Fibroblast of lung (primary cell): ENCODE data around the gene FARP1. TPM values are rescaled to one million over a fixed set of nuclear protein-coding genes. Genes with fewer than 3 reads are reported as not detected.
A peak's percentile ranks its signal among the peaks of the same experiment; 100 is the strongest.

ENCODE experiments used
- DNase-seq, 2 donors: peaks; one replicate each; pipeline versions ENCODE4 v3.0.0 to v3.0.0-alpha.2; 2010; ENCODE audit warnings: low read depth in 2 of 2
- H2AFZ ChIP-seq: 2 replicates; pipeline ENCODE4 v1.5.1; 2012; ENCODE audit warnings: low read length, control low read depth, inconsistent platforms
- H3K27ac ChIP-seq: 2 replicates; pipeline ENCODE4 v1.5.1; 2011; ENCODE audit warnings: low read length, control low read depth; ENCODE audit not compliant: insufficient read depth
- H3K27me3 ChIP-seq: 2 replicates; pipeline ENCODE4 v1.5.1; 2011; ENCODE audit warnings: mild to moderate bottlenecking, low read length; ENCODE audit not compliant: control insufficient read depth, insufficient read depth
- H3K36me3 ChIP-seq: 2 replicates; pipeline ENCODE4 v1.5.1; 2011; ENCODE audit warnings: low read length; ENCODE audit not compliant: control insufficient read depth, insufficient read depth
- H3K4me1 ChIP-seq: 2 replicates; pipeline ENCODE4 v1.5.1; 2011; ENCODE audit warnings: low read length; ENCODE audit not compliant: control insufficient read depth, insufficient read depth; ENCODE audit errors: extremely low read depth
- H3K4me2 ChIP-seq: 2 replicates; pipeline ENCODE4 v1.5.1; 2011; ENCODE audit warnings: low read length, control low read depth; ENCODE audit not compliant: insufficient read depth; ENCODE audit errors: extremely low read depth
- H3K4me3 ChIP-seq, 4 experiments: fragments of 200-600 bp in 1 of 4; sonication (generic) in 1 of 4; replicated peaks in 1 of 4; 2 replicates each; pipeline ENCODE4 v1.5.1; 2011 to 2016; ENCODE audit warnings: low read length in 4 of 4, low read depth in 3 of 4, mild to moderate bottlenecking in 3 of 4, control low read depth in 2 of 4, inconsistent platforms in 1 of 4, mixed read lengths in 1 of 4; ENCODE audit not compliant: insufficient read depth in 1 of 4; ENCODE audit errors: control extremely low read depth in 1 of 4
- H3K79me2 ChIP-seq: 2 replicates; pipeline ENCODE4 v1.5.1; 2012; ENCODE audit warnings: mild to moderate bottlenecking, low read length, inconsistent platforms; ENCODE audit not compliant: control insufficient read depth, insufficient read depth
- H3K9ac ChIP-seq: 2 replicates; pipeline ENCODE4 v1.5.1; 2011; ENCODE audit warnings: mild to moderate bottlenecking, low read length, control low read depth; ENCODE audit not compliant: insufficient read depth
- H3K9me3 ChIP-seq: 2 replicates; pipeline ENCODE4 v1.5.1; 2012; ENCODE audit warnings: low read depth, low read length; ENCODE audit not compliant: control insufficient read depth, insufficient read depth
- H4K20me1 ChIP-seq: 2 replicates; pipeline ENCODE4 v1.5.1; 2011; ENCODE audit warnings: low read length; ENCODE audit not compliant: control insufficient read depth, insufficient read depth; ENCODE audit errors: extremely low read depth
- EZH2 ChIP-seq: IDR thresholded peaks from 2 replicates; pipeline ENCODE4 v1.5.1; 2012; ENCODE audit warnings: low read length, control low read depth, mild to moderate bottlenecking; ENCODE audit errors: missing control alignments
- polyA plus RNA-seq, 2 donors: library from polyadenylated mRNA; depleted of rRNA in 1 of 2; stranded (reverse) in 1 of 2; unstranded in 1 of 2; fragments of >200 nt; gene quantifications; 2 replicates each; pipeline ENCODE4 v1.2.1, GENCODE V29; 2011 to 2012; ENCODE audit warnings: missing spikeins in 1 of 2
- total RNA-seq: library from RNA; depleted of rRNA; stranded (reverse); fragments of >200 nt; gene quantifications from 2 replicates; pipeline ENCODE4 v1.2.1, GENCODE V29; 2014
- TF ChIP-seq, protein P1 (sequence below), 2 donors: IDR thresholded peaks in 1 of 2; conservative IDR thresholded peaks in 1 of 2; 1 replicate in 1 of 2; 2 replicates in 1 of 2; pipeline ENCODE4 v1.5.1; 2011 to 2012; ENCODE audit warnings: low read length in 2 of 2, control low read depth in 1 of 2, inconsistent platforms in 1 of 2, low read depth in 1 of 2, mild to moderate bottlenecking in 1 of 2

The FARP1 gene
- total and polyA plus RNA-seq, 2 donors (not counting 1 experiment from before 2014, with no cell fraction given) = 50.9 to 199 TPM

DNA sequence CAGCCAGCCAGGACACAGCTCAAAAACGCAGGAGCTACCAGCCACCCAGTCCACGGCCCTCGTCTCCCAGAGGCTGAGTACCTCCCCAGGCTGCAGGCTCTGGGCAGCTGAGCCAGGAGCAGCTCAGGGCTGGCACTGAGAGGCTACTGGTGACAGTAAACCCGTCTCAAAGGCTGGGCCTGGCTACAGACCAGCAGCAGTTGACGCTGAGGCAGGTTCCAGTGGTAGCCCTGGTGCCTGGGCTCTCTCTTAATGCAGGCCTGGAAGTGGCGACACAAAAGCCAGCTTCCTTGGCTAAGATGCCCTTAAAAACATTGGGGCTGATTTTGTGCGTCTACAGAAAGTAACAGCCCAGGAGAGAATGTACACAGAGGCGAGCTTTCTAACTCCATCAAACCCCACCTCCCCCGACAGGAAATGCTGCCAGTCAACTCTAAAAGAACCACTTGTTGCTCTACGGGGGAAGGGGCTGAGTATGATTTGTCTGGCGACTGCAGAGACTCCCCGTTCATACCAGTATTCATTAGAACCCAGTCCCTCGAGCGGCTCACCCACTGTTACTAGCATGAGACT lies 307.7 kb downstream of the FARP1 start:
- Histone ChIP-seq H3K9ac (no peak overlapping the region), H3K4me3 (no peak overlapping the region), H3K27ac (peak overlapping the region; percentile 35), H2AFZ (no peak overlapping the region), H3K9me3 (no peaks in the 10 kb centered on the region), H3K36me3 (peaks cover 19% of the 10 kb centered on the region), H4K20me1 (no peaks in the 10 kb centered on the region), H3K27me3 (no peaks in the 10 kb centered on the region), H3K79me2 (peaks cover 3% of the 10 kb centered on the region), H3K4me1 (peaks cover 12% of the 10 kb centered on the region), H3K4me2 (no peak overlapping the region)
- no peak for TF ChIP-seq EZH2
- TF ChIP-seq, protein P1, sequence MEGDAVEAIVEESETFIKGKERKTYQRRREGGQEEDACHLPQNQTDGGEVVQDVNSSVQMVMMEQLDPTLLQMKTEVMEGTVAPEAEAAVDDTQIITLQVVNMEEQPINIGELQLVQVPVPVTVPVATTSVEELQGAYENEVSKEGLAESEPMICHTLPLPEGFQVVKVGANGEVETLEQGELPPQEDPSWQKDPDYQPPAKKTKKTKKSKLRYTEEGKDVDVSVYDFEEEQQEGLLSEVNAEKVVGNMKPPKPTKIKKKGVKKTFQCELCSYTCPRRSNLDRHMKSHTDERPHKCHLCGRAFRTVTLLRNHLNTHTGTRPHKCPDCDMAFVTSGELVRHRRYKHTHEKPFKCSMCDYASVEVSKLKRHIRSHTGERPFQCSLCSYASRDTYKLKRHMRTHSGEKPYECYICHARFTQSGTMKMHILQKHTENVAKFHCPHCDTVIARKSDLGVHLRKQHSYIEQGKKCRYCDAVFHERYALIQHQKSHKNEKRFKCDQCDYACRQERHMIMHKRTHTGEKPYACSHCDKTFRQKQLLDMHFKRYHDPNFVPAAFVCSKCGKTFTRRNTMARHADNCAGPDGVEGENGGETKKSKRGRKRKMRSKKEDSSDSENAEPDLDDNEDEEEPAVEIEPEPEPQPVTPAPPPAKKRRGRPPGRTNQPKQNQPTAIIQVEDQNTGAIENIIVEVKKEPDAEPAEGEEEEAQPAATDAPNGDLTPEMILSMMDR (conservative IDR thresholded peaks at IDR 0.05 in 1 of 2, IDR thresholded peaks at IDR 0.05 in 1 of 2; ENCODE audit: low read depth in 1 of 2, low read length in 2 of 2) = no peak
- DNase-seq = peak in 1 of 2 donors; percentile 32

DNA sequence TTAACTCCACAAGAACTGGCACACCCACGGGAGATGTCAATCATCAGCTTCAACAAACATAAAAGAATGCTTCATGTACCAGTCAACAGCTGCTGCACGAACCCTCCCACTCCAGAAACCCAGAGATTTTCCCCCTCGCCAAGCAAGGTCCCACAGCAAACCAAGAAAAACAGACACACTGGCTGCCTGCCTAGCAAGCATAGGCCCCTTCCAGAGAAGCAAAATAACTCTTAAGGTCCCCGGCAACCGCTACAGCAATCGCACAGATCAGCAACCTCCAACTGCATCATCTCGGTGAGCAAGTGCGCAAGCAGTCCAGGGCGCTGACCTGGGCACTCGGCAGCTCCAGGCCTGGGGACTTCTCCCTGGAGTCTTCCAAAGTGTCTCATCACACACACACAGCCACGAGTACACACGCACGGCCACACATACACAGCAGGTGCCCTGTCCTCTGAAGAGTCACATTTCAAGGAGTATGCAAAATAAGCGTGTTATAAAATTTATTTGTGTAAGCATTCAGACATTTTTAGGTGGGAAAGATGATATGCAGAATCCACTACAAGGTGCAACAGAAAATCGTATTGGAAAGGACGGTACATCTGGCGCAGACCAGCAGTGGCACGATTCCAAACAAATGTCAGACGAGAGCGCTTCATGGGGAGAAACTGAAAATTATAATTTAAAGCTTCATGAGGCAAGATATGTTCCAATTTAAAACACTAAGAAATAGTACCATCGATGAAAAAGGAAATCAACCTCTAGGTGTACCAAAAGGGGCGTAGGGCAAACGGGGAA lies 309.0 kb downstream of the FARP1 start:
- Histone ChIP-seq H3K9me3 (no peaks in the 10 kb centered on the region), H3K36me3 (peaks cover 22% of the 10 kb centered on the region), H4K20me1 (no peaks in the 10 kb centered on the region), H3K4me3 (no peak overlapping the region), H2AFZ (no peak overlapping the region), H3K4me1 (peaks cover 10% of the 10 kb centered on the region), H3K27me3 (no peaks in the 10 kb centered on the region), H3K9ac (no peak overlapping the region), H3K79me2 (peaks cover 3% of the 10 kb centered on the region), H3K4me2 (no peak overlapping the region), H3K27ac (peak overlapping the region; percentile 21)
- TF ChIP-seq, protein P1 (conservative IDR thresholded peaks at IDR 0.05 in 1 of 2, IDR thresholded peaks at IDR 0.05 in 1 of 2; ENCODE audit: low read depth in 1 of 2, low read length in 2 of 2) = no peak
- TF ChIP-seq EZH2 = no peak
- DNase-seq = peak; percentile 52 to 81
